Measurements from ENCODE around the gene ZC3H13.

The ZC3H13 gene

GRCh38 chr13:46052319-46053161, at the start of gene ZC3H13:
Gene ZC3H13, minus strand, starts transcription at chr13:46052746. Its CDS starts 7,239 bp downstream, at chr13:46045507.
- peak; percentile 94 for DNase-seq (ENCODE audit: low spot score)

GRCh38 chr13:46102255-46102605, 49.7 kb upstream of the ZC3H13 start:
- DNase-seq (ENCODE audit: low spot score): no peak

DNA sequence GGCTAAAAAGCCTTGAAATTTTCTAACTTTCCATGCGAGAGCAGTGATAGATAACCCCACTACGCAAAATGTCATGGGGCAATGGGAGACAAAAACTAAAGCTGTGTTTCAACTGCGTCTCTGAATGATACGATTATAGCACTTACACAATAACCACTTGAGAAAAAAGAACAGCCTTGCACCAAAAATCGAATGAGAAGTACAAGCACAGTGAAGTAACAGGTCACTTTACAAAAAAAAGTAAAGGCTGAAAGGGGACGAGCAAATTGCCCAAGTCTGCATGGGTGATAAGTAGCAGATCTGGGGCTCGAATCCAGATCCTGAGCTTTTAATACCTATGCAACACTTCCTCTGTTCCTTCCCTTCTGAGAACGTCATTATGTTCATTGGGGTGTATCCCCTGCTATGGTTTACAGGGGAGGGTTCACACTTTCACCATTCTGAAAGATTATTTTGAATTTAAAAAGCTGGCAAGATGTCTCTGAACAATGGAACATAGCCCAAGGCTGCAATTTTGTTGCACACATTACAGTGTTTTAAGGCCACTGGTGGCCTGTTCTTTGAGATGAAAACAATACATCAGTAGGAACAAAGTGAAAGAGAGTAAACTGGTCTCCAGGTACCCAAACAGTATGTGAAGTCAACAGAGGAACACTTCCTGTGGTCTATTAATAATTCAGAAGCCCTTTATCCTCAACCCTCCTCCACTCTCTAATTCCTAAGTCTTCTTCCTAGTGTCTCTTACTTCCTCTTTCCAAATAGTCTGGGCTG, 49.1 kb upstream of the ZC3H13 start:
- DNase-seq (ENCODE audit: low spot score): no peak

GRCh38 chr13:46101002-46101401, 48.5 kb upstream of the ZC3H13 start:
- DNase-seq (ENCODE audit: low spot score): no peak

DNA sequence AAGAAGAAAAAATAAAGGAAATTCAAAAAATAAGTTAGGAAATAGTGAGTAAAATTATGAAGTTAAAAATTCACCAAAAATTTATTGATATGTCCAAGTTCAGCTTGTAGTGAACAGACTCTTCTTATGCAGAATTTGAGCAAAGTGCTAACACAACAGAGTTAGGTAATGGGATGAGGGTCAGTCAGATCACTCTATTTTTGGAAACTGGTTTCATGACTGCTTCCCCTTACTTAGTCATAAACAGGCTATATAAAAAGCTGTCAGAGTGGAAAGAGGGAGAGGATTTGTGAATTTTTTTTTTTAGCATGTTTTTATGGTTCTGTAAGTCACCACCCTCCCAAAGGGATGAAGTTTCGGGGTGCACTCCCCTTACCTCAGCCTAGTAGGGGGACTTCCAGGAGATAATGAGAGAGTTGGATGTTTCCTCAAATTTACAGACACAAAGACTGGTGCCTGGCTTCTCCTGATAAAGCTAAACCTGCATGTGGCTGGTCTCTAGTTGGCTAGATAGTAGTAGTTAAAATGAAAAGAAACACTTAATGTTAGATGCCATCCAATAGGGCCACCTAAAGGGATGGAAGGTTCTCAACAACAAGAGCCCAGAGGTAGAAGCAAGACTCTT, 47.8 kb upstream of the ZC3H13 start:
- DNase-seq (ENCODE audit: low spot score): no peak

GRCh38 chr13:46097663-46098062, 45.1 kb upstream of the ZC3H13 start:
- no peak for DNase-seq (ENCODE audit: low spot score)

DNA sequence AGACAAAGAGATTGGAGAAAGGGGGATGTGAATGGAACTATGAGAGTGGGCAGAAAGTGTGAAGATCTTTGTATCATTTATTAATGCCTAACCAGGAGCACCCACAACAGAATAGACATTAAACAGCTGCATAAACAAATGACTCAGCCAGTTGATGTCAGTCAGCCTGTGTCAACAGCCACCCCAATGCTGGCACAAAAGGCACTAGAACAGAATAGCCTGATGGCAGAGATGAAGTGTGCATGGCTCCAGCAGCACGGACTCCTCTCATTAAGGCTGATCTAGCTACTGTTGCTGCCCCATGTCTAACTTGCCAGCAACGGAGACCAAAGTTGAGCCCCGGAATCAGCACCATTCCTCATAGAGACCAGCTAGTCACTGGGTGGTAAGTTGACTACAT, 44.5 kb upstream of the ZC3H13 start:
- no peak for DNase-seq (ENCODE audit: low spot score)

DNA sequence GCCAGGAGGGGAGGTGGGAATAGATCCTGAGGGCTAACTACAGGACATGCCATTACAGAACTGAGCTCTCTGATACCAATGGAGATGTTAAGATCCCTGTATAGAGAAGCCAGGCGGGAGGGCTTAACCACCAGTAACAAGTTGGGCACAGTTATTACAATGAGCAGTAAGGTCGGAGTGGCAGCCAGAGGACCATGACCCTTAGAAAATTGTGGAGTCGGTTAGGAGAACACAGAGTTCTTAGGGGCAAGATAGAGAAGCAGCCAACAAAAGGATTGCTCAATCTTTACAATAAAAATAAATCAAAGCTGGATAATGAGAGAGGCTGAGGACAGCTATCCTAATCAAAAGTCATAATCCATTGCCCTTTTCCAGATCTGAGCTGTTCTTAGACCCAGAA, 41.9 kb upstream of the ZC3H13 start:
- no peak for DNase-seq (ENCODE audit: low spot score)

GRCh38 chr13:46088821-46089562, 36.4 kb upstream of the ZC3H13 start:
- DNase-seq (ENCODE audit: low spot score): no peak

- no peak for DNase-seq (ENCODE audit: low spot score)
These were observed 34.9 kb upstream of the ZC3H13 start for GRCh38 chr13:46087481-46087880.

GRCh38 chr13:46086985-46087384, 34.4 kb upstream of the ZC3H13 start:
- no peak for DNase-seq (ENCODE audit: low spot score)

DNA sequence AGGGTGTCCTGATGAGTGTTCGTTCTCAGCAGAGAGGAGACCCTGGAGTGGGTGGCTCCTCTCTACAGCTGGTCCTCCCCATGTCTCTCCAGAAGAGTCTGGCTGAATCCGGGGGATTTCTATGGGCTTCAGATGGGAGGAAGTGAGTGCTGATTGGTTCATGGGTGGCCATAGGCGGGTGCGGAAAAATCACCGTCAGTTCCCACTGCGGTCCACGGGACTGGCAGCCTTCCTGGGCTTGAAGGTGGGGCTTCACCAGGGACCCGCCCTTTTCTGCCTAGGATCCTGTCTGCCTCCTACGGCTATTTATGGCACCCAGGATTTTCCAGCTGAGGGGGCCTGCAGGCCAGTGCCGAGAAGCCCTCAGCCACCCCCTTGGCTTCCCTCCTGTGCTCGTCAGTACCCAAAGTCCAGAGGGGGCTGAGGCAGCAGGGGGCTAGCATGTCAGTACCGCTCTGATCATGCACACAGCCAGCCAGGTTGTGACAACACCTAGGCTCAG, 33.9 kb upstream of the ZC3H13 start:
- no peak for DNase-seq (ENCODE audit: low spot score)

- no peak for DNase-seq (ENCODE audit: low spot score)
These were observed 33.2 kb upstream of the ZC3H13 start for GRCh38 chr13:46085737-46086136.

GRCh38 chr13:46082324-46082723, 29.8 kb upstream of the ZC3H13 start:
- no peak for DNase-seq (ENCODE audit: low spot score)

- DNase-seq (ENCODE audit: low spot score): no peak
These were observed 27.2 kb upstream of the ZC3H13 start for GRCh38 chr13:46079770-46080169.

GRCh38 chr13:46077265-46077664, 24.7 kb upstream of the ZC3H13 start:
- no peak for DNase-seq (ENCODE audit: low spot score)

DNA sequence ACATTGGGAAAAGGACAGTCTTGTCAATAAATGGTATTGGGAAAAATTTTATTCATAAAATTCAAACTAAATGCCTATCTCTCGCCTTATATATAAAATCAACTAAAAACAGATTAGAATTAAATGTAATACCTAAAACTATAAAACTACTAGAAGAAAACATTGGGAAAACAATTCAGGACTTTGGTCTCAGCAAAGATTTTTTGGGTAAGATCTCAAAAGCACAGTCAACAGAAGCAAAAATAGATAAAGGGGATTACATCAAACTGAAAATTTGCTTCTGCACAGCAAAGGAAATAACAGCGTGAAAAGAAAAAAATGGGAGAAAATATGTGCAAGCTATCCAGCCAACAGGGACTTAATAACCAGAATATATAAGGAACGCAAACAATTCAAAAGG, 24.3 kb upstream of the ZC3H13 start:
- no peak for DNase-seq (ENCODE audit: low spot score)

GRCh38 chr13:46075811-46076210, 23.3 kb upstream of the ZC3H13 start:
- no peak for DNase-seq (ENCODE audit: low spot score)

DNA sequence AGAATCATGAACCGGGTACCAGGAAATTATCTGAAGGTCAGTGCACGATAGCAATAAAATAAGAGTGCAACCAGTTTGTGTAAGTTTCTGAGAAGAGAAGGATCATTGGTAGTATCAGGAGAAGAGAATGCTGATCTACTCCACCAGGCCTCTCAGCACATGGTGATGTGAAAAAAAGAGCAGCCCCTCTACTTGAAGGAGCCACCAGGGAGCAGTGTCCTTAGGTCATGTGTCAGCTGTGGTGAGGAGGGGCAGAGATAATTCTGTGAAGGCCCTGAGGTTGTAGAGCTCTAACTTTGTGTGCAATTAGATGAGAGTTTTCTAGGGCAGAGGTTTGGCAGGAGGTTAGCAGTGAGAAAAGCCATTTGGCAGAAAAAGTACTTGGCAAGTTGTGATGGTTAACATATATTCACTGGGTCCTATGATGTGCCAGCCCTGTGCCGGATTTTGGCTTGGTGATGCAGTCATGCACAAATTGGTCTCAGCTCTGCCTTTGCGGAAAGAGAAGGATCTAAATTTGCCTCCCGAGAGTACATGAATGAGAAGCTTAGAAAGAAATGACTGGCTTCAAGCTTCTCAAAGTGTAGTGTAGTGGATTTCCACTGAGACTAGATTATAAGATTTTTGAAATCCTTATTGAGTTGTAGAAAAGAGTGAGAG, 19.2 kb upstream of the ZC3H13 start:
- no peak for DNase-seq (ENCODE audit: low spot score)

- DNase-seq (ENCODE audit: low spot score): no peak
These were observed 10.7 kb upstream of the ZC3H13 start for GRCh38 chr13:46063292-46063691.

GRCh38 chr13:46062185-46062584, 9.6 kb upstream of the ZC3H13 start:
- DNase-seq (ENCODE audit: low spot score): no peak

DNA sequence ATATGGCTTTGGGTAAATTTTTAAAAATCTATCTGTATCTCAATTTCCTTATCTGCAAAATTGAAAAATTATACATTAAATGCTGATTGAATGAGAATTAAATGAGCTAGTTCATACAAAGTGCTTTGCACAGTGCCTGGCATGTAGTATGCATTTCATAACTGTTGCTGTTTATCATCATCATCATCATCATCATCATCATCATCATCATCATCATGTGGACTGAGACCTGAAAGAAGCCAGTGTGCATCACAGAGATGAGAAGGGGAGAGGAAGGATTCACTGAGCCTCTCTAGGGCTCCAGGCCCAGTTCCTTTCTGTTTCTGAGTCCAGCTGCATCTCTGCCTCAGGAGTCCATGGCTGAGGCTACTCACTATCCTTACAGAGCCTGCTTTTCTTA, 6.9 kb upstream of the ZC3H13 start:
- no peak for DNase-seq (ENCODE audit: low spot score)
